H1 (cell line): Measurements from ENCODE around the gene NHERF2. TPM values are rescaled to one million over a fixed set of nuclear protein-coding genes. Genes with fewer than 3 reads are reported as not detected.

Source experiments
- KDM4A ChIP-seq: IDR thresholded peaks from one replicate; pipeline ENCODE4 v1.7.1; 2012; ENCODE audit warnings: low read depth, mild to moderate bottlenecking, moderate library complexity, low read length, inconsistent platforms; ENCODE audit not compliant: severe bottlenecking
- SAP30 ChIP-seq: fragments of 300-600 bp; sonication (generic); IDR thresholded peaks from 2 replicates; pipeline ENCODE4 v1.7.1; 2012; ENCODE audit warnings: low read length, moderate library complexity, mild to moderate bottlenecking, inconsistent platforms; ENCODE audit not compliant: insufficient read depth, insufficient replicate concordance
- SP1 ChIP-seq: IDR thresholded peaks from 2 replicates; pipeline ENCODE4 v1.6.1; 2011; ENCODE audit warnings: low read depth, low read length
- polyA plus RNA-seq, 7 experiments: library from polyadenylated mRNA; depleted of rRNA in 3 of 7; stranded (reverse) in 5 of 7; unstranded in 2 of 7; fragments of >200 nt in 5 of 7; fragments of 200-250 nt in 2 of 7; gene quantifications; 1 replicate in 5 of 7; 2 replicates in 1 of 7; 4 replicates in 1 of 7; pipeline versions ENCODE4 v1.2.1 to v1.2.3, GENCODE V29; 2011 to 2013; ENCODE audit warnings: missing spikeins in 2 of 7, mixed read lengths in 2 of 7
- total RNA-seq: library from RNA; stranded (reverse); fragmentation: NEBNext Ultra II Directional; extraction: Animal tissue kit (Norgen Biotek cat#: 25700); gene quantifications from 2 replicates; pipeline ENCODE4 v1.2.1, GENCODE V29; 2021

NHERF2 gene
- total and polyA plus RNA-seq, 2 of the 8 experiments (the other 6 are each of a cell fraction or from before 2014, with no cell fraction given): 13.9 to 19.3 TPM

- no peak for TF ChIP-seq SP1
- no peak for TF ChIP-seq KDM4A
- TF ChIP-seq SAP30: no peak
Observed at GRCh38 chr16:2028620-2029220, 2.0 kb downstream of the NHERF2 start (continued).
